Progenitor cell of endocrine pancreas (in vitro differentiated cells): ENCODE measurements around the gene PRSS38. TPM values are rescaled to one million over a fixed set of nuclear protein-coding genes. Genes with fewer than 3 reads are reported as not detected.

Experiments used
- DNase-seq: peaks from one replicate; pipeline ENCODE4 v3.0.0; 2021; ENCODE audit warnings: low spot score; ENCODE audit not compliant: unreplicated experiment
- H3K27ac Mint-ChIP-seq: 2 replicates; pipeline ENCODE4 v1.8.0; 2021; ENCODE audit warnings: mild to moderate bottlenecking, moderate library complexity, mixed read lengths
- H3K27me3 Mint-ChIP-seq: 2 replicates; pipeline ENCODE4 v1.8.0; 2021; ENCODE audit warnings: mixed read lengths
- H3K36me3 Mint-ChIP-seq: 2 replicates; pipeline ENCODE4 v1.8.0; 2022; ENCODE audit warnings: mixed read lengths; ENCODE audit not compliant: insufficient read depth
- H3K4me1 Mint-ChIP-seq: 2 replicates; pipeline ENCODE4 v1.8.0; 2021; ENCODE audit warnings: low read depth, mixed read lengths
- H3K4me3 Mint-ChIP-seq: 2 replicates; pipeline ENCODE4 v1.8.0; 2021; ENCODE audit warnings: low read depth, mild to moderate bottlenecking, moderate library complexity, mixed read lengths
- H3K9me3 Mint-ChIP-seq: 2 replicates; pipeline ENCODE4 v1.8.0; 2021; ENCODE audit warnings: low read depth, mixed read lengths
- CTCF ChIP-seq: fragments of 200-600 bp; sonication (generic); IDR thresholded peaks from one replicate; pipeline ENCODE4 v1.5.0; 2021; ENCODE audit warnings: antibody characterized with exemption, mild to moderate bottlenecking; ENCODE audit not compliant: unreplicated experiment
- total RNA-seq: library from RNA; stranded (reverse); gene quantifications from 2 replicates; pipeline ENCODE4 v1.2.1, GENCODE V29; 2021

The PRSS38 gene
- total RNA-seq, 1 donor from 2014 or later = not detected

GRCh38 chr1:227793079-227793947, 22.2 kb upstream of the PRSS38 start:
- no peaks in the 10 kb centered on the region for H3K9me3 Mint-ChIP-seq
- no peak for TF ChIP-seq CTCF

GRCh38 chr1:227793948-227794816, 21.3 kb upstream of the PRSS38 start:
- H3K27ac Mint-ChIP-seq = no peak overlapping the region
- no peaks in the 10 kb centered on the region for H3K4me1 Mint-ChIP-seq
- H3K27me3 Mint-ChIP-seq = peaks cover 31% of the 10 kb centered on the region
- no peak for DNase-seq
- no peaks in the 10 kb centered on the region for H3K9me3 Mint-ChIP-seq
- no peak overlapping the region for H3K4me3 Mint-ChIP-seq
- no peak for TF ChIP-seq CTCF
- no peaks in the 10 kb centered on the region for H3K36me3 Mint-ChIP-seq

More at GRCh38 chr1:227793079-227793947, 22.2 kb upstream of the PRSS38 start:
- H3K4me1 Mint-ChIP-seq = no peaks in the 10 kb centered on the region
- H3K27me3 Mint-ChIP-seq = peaks cover 32% of the 10 kb centered on the region
- no peak for DNase-seq
- H3K36me3 Mint-ChIP-seq = no peaks in the 10 kb centered on the region
- no peak overlapping the region for H3K4me3 Mint-ChIP-seq
- no peak overlapping the region for H3K27ac Mint-ChIP-seq

GRCh38 chr1:227794817-227795192, 20.7 kb upstream of the PRSS38 start:
- Mint-ChIP-seq H3K27ac (no peak overlapping the region), H3K9me3 (no peaks in the 10 kb centered on the region), H3K27me3 (peaks cover 31% of the 10 kb centered on the region), H3K4me1 (no peaks in the 10 kb centered on the region), H3K36me3 (no peaks in the 10 kb centered on the region), H3K4me3 (no peak overlapping the region)
- DNase-seq = no peak
- no peak for TF ChIP-seq CTCF

- no peak for TF ChIP-seq CTCF
- Mint-ChIP-seq H3K4me1 (no peaks in the 10 kb centered on the region), H3K9me3 (no peaks in the 10 kb centered on the region), H3K27ac (no peak overlapping the region), H3K4me3 (no peak overlapping the region), H3K27me3 (peaks cover 24% of the 10 kb centered on the region), H3K36me3 (no peaks in the 10 kb centered on the region)
- no peak for DNase-seq
These were observed 19.7 kb upstream of the PRSS38 start for GRCh38 chr1:227795732-227796131.

- H3K4me3 Mint-ChIP-seq = no peak overlapping the region
- H3K4me1 Mint-ChIP-seq = no peaks in the 10 kb centered on the region
- no peaks in the 10 kb centered on the region for H3K9me3 Mint-ChIP-seq
- H3K36me3 Mint-ChIP-seq = no peaks in the 10 kb centered on the region
- DNase-seq = no peak
- H3K27me3 Mint-ChIP-seq = peaks cover 19% of the 10 kb centered on the region
- no peak for TF ChIP-seq CTCF
- H3K27ac Mint-ChIP-seq = no peak overlapping the region
These were observed 19.0 kb upstream of the PRSS38 start for GRCh38 chr1:227796359-227796915.
